GM23248 (cell line): ENCODE results near the gene CAMK1D.

ENCODE experiments used
- EZH2 ChIP-seq: fragments of 200-600 bp; sonication (generic); IDR thresholded peaks from 2 replicates; pipeline ENCODE4 v1.6.1; 2018; ENCODE audit warnings: antibody characterized with exemption, mild to moderate bottlenecking; ENCODE audit not compliant: insufficient read depth, poor library complexity, severe bottlenecking
- EZH2phosphoT487 ChIP-seq: fragments of 200-600 bp; sonication (generic); IDR thresholded peaks from 2 replicates; pipeline ENCODE4 v1.6.1; 2018; ENCODE audit warnings: antibody characterized with exemption, moderate library complexity, mild to moderate bottlenecking, low read depth; ENCODE audit not compliant: insufficient read depth

DNA sequence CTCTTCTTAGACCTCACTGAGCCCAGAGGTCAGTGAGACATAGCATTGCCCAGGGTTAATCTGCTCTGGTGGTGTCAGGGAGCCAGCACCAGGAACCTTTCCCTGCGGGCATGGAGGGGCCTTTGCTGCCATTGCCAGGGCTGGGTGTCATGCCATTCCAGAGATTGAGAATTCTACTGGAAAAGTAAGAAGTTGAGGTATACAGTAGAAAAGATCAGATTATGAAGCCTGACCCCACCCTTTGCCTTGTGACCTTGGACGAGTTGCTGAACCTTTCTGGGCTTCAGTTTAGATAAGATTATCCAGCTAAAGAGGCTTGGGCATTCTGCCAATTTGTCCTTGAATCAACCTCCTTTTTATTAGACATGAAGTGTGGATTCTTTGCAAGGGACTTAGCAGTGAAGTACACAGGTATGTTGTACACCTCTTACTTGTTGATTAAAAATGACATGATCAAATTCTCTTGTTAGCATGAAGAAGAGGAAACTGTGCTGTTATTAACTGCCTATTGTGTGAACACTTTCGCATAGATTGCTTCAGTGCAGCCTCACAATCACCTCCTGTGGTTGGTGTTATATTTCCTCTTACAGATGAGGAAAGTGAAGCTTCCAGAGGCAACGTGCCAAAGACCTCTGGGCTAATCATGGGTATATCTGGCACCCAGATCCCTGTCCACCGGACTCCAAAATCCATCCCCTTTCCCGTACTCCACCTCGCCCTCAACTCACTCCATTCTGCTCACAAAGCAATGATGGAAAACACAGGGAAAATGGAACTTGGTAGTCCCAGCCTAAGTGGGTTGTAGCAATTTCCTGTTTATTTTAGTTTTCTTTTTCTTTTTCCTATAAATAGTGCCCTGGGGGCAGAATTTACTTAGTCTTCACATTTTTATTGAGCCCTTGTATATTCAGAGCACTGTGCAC, 151.3 kb downstream of the CAMK1D start:
- TF ChIP-seq EZH2phosphoT487: no peak
- TF ChIP-seq EZH2: no peak
